A549 (cell line): Measurements from ENCODE around the gene GSTK1. TPM values are rescaled to one million over a fixed set of nuclear protein-coding genes. Genes with fewer than 3 reads are reported as not detected.

Experiments used
- ATAC-seq, 2 experiments: fragments of 200-7000 bp in 1 of 2; fragments of >200 bp in 1 of 2; cut with Nextera tagmentation in 1 of 2; cut with Tn5 transposase in 1 of 2; 3 replicates each; pipeline versions ENCODE4 v1.8.0 to v1.9.1; 2018 to 2020; ENCODE audit warnings: mild to moderate bottlenecking in 1 of 2, moderate library complexity in 1 of 2
- CTCF ChIA-PET: fragments of 300-600 bp; sonication (Branson Sonifier 250); formaldehyde crosslinking; extraction: SDS; loops from one replicate; lab custom pipeline; 2021; ENCODE audit warnings: antibody characterized with exemption, inconsistent platforms; lab: Yijun Ruan, JAX
- POLR2A ChIA-PET: fragments of 350-600 bp; formaldehyde crosslinking; extraction: SDS; loops from one replicate; lab custom pipeline; 2021; ENCODE audit warnings: antibody characterized with exemption, inconsistent platforms; lab: Yijun Ruan, JAX
- DNase-seq, 2 experiments: peaks; one replicate each; pipeline versions ENCODE4 v3.0.0 to v3.0.0-alpha.2; 2011 to 2016; ENCODE audit warnings: low read depth in 1 of 2, low spot score in 1 of 2
- FAIRE-seq: peaks from 2 replicates; lab custom pipeline; 2011; peaks lifted over from hg19 to GRCh38; lab: Jason Lieb, UNC
- H3K27ac ChIP-seq, 2 experiments: fragments of >200 bp; sonication (Bioruptor Twin); formaldehyde crosslinking; 3 replicates each; pipeline ENCODE4 v1.5.1; 2016 to 2017
- H3K4me1 ChIP-seq: fragments of >200 bp; sonication (Bioruptor Twin); formaldehyde crosslinking; 3 replicates; pipeline ENCODE4 v1.6.1; 2016
- H3K4me2 ChIP-seq: fragments of >200 bp; sonication (Bioruptor Twin); formaldehyde crosslinking; 3 replicates; pipeline ENCODE4 v1.6.1; 2016
- H3K4me3 ChIP-seq: fragments of >200 bp; sonication (Bioruptor Twin); formaldehyde crosslinking; 3 replicates; pipeline ENCODE4 v1.5.1; 2016
- H3K9me3 ChIP-seq: fragments of >200 bp; sonication (Bioruptor Twin); formaldehyde crosslinking; 3 replicates; pipeline ENCODE4 v1.6.1; 2016
- CBX8 ChIP-seq: fragments of 200-600 bp; sonication (generic); IDR thresholded peaks from 2 replicates; pipeline ENCODE4 v1.6.1; 2016
- EHF ChIP-seq: fragments of 250-450 bp; sonication (Bioruptor Pico); IDR thresholded peaks from 2 replicates; pipeline ENCODE4 v1.5.0; 2020; ENCODE audit warnings: mild to moderate bottlenecking
- EP300 ChIP-seq, 2 experiments: fragments of >200 bp; sonication (Bioruptor Twin); formaldehyde crosslinking; IDR thresholded peaks; 2 replicates in 1 of 2; 3 replicates in 1 of 2; pipeline ENCODE4 v1.6.1; 2016 to 2017
- FOSB ChIP-seq: fragments of 250-450 bp; sonication (Bioruptor Pico); IDR thresholded peaks from 2 replicates; pipeline ENCODE4 v1.5.0; 2020; ENCODE audit warnings: mild to moderate bottlenecking, moderate library complexity
- FOSL2 ChIP-seq, 2 experiments: fragments of 450-650 bp in 1 of 2; fragments of >200 bp in 1 of 2; sonication (Bioruptor Twin) in 1 of 2; formaldehyde crosslinking; IDR thresholded peaks; 2 replicates each; pipeline versions ENCODE4 v1.5.0 to v1.6.1; 2016 to 2020; ENCODE audit warnings: mild to moderate bottlenecking in 1 of 2, moderate library complexity in 1 of 2
- HEYL ChIP-seq: fragments of 250-450 bp; sonication (Bioruptor Pico); IDR thresholded peaks from 2 replicates; pipeline ENCODE4 v1.8.0; 2021; ENCODE audit warnings: mild to moderate bottlenecking, moderate library complexity
- KDM1A ChIP-seq: fragments of 200-600 bp; sonication (generic); IDR thresholded peaks from 2 replicates; pipeline ENCODE4 v1.6.1; 2016; ENCODE audit warnings: low read depth, mild to moderate bottlenecking
- MAFK ChIP-seq: fragments of 450-650 bp; IDR thresholded peaks from 2 replicates; pipeline ENCODE4 v1.6.1; 2014; ENCODE audit not compliant: partially characterized antibody
- POLR2A ChIP-seq: IDR thresholded peaks from 2 replicates; pipeline ENCODE4 v1.6.1; 2012; ENCODE audit warnings: mild to moderate bottlenecking, low read length
- POLR2AphosphoS2 ChIP-seq: conservative IDR thresholded peaks from 2 replicates; pipeline ENCODE4 v1.6.1; 2012; ENCODE audit warnings: low read length, improper control_type of control experiment, inconsistent platforms
- RAD21 ChIP-seq, 2 experiments: fragments of >200 bp in 1 of 2; sonication (Bioruptor Twin) in 1 of 2; formaldehyde crosslinking in 1 of 2; IDR thresholded peaks in 1 of 2; conservative IDR thresholded peaks in 1 of 2; 2 replicates in 1 of 2; 3 replicates in 1 of 2; pipeline ENCODE4 v1.6.1; 2012 to 2018; ENCODE audit warnings: inconsistent platforms in 1 of 2
- RARB ChIP-seq: fragments of 250-450 bp; sonication (Bioruptor Pico); IDR thresholded peaks from 2 replicates; pipeline ENCODE4 v1.8.0; 2021; ENCODE audit warnings: mild to moderate bottlenecking, moderate library complexity
- TFCP2L1 ChIP-seq: fragments of 250-450 bp; sonication (Bioruptor Pico); IDR thresholded peaks from 2 replicates; pipeline ENCODE4 v1.5.0; 2021; ENCODE audit warnings: mild to moderate bottlenecking
- ZC3H11A ChIP-seq: fragments of 450-650 bp; IDR thresholded peaks from 2 replicates; pipeline ENCODE4 v1.6.1; 2014; ENCODE audit warnings: antibody characterized with exemption, mild to moderate bottlenecking
- WGBS: methylation state at CpG from one replicate; pipeline ENCODE4 v1.1.6; 2017; ENCODE audit errors: missing lambda C conversion rate; 5-methylcytosine and 5-hydroxymethylcytosine counted together
- polyA plus RNA-seq, 4 experiments: library from polyadenylated mRNA; depleted of rRNA in 3 of 4; stranded (reverse); fragments of >200 nt; fragmentation: RNase III in 1 of 4; extraction: RNeasy Plus Mini Kit Qiagen cat#74134 plus additional on column Dnase treatment in 1 of 4; gene quantifications; 2 replicates in 3 of 4; 3 replicates in 1 of 4; pipeline ENCODE4 v1.2.3, GENCODE V29; 2011 to 2017
- TF ChIP-seq, protein P1 (sequence below): fragments of 250-450 bp; sonication (Bioruptor Pico); IDR thresholded peaks from 2 replicates; pipeline ENCODE4 v1.5.0; 2021; ENCODE audit warnings: mild to moderate bottlenecking, moderate library complexity, borderline replicate concordance

The GSTK1 gene
- polyA plus RNA-seq, 2 of the 4 experiments (the other 2 are of a cell fraction), result 76.6 to 91.5 TPM

DNA sequence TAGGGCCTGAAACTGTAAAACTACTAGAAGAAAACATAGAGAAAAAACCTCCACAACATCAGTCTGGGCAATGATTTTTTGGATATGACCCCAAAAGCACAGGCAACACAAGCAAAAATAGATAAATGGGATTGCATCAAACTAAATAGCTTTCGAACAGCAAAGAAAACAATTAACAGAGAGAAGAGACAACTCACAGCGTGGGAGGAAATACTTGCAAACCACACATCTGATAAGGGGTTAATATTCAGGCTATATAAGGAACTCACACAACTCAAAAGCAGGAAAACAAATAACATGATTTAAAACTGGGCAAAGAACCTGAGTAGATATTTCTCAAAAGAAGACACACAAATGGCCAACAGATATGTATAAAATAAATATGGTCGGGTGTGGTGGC is 7.7 kb upstream of the GSTK1 start:
- no peak overlapping the region for H3K4me3 ChIP-seq
- DNase-seq (no peak), ATAC-seq (no peak), FAIRE-seq (no peak)
- WGBS, result 45% methylated on average over 3 of the region's 3 CpGs
- peaks cover 14% of the 10 kb centered on the region; the same call in 2 of the 3 replicates for H3K4me1 ChIP-seq
- H3K27ac ChIP-seq, result no peak overlapping the region
- H3K4me2 ChIP-seq, result no peak overlapping the region
- no peaks in the 10 kb centered on the region for H3K9me3 ChIP-seq
- no peak for TF ChIP-seq POLR2A
- no peak for TF ChIP-seq EP300 (IDR thresholded peaks at IDR 0.05)
- TF ChIP-seq KDM1A, result no peak
- TF ChIP-seq, protein P1, sequence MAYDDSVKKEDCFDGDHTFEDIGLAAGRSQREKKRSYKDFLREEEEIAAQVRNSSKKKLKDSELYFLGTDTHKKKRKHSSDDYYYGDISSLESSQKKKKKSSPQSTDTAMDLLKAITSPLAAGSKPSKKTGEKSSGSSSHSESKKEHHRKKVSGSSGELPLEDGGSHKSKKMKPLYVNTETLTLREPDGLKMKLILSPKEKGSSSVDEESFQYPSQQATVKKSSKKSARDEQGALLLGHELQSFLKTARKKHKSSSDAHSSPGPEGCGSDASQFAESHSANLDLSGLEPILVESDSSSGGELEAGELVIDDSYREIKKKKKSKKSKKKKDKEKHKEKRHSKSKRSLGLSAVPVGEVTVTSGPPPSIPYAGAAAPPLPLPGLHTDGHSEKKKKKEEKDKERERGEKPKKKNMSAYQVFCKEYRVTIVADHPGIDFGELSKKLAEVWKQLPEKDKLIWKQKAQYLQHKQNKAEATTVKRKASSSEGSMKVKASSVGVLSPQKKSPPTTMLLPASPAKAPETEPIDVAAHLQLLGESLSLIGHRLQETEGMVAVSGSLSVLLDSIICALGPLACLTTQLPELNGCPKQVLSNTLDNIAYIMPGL, result no peak
- TF ChIP-seq POLR2AphosphoS2, result no peak
- CTCF ChIA-PET, result interaction anchor here (0.7 to 2.2 kb wide), 4 partner anchors 11 to 125 kb away, joined by 3 to 9 read pairs (median 4); no protein-coding TSS in a partner anchor
- POLR2A ChIA-PET, result interaction anchor here (0.5 kb wide), 1 partner anchor 10 kb away, joined by 6 read pairs; no protein-coding TSS in a partner anchor

DNA sequence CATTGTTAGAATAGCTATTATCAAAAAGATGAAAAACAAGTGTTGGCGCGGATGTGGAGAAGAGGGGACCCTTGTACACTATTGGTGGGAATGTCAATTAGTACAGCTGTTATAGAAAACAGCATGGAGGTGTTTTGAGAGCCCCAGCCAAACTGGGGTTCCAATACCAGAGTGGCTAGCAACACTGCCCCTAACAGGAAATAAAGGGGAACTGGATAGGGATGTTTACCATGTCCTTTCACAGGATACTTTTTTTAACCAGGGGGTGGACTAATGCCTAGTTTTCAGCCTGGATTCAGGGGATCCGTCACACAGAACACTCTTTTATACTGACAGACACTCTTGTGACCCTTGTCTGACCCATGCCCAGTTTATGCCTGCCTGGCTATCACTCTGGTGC is 6.9 kb upstream of the GSTK1 start:
- Histone ChIP-seq H3K4me2 (no peak overlapping the region), H3K4me1 (peaks cover 14% of the 10 kb centered on the region; the same call in 2 of the 3 replicates), H3K27ac (no peak overlapping the region), H3K9me3 (no peaks in the 10 kb centered on the region), H3K4me3 (no peak overlapping the region)
- ChIA-PET CTCF (interaction anchor here (0.7 to 2.2 kb wide), 4 partner anchors 11 to 124 kb away, joined by 3 to 9 read pairs (median 4); no protein-coding TSS in a partner anchor), POLR2A (no interaction called here)
- FAIRE-seq, result no peak
- peak; percentile 54 to 58; a peak in 5 of 6 replicates for ATAC-seq
- TF ChIP-seq HEYL (no peak), CBX8 (no peak), POLR2A (no peak), RARB (no peak)
- no peak for DNase-seq
- 81% methylated on average over 3 of the region's 3 CpGs for WGBS

DNA sequence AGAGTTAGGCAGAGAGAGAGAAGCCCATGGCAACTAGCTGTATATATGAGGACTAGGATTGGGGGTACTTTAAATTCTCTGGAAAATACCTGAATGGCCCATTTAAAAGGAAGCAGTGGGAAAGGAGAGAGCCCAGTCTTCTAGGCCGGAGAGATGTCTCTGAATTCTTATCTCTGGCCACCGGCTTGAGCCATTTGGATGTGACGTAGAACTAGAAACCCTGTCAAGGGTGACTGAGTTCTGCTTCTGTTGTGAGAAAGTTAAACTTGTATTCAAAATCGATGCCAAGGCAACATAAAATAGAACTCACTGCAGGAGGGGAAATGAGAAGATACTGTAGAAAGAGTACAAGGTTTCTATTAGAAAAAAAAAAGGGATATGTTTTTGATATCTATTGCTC is 6.3 kb upstream of the GSTK1 start:
- ATAC-seq (0 out of 6 replicates have a peak, but pooled peaks of 1 of the 2 experiments have one; percentile 24), FAIRE-seq (no peak), DNase-seq (no peak)
- POLR2A ChIA-PET, result no interaction called here
- WGBS, result 67% methylated on average over 4 of the region's 4 CpGs
- H3K27ac ChIP-seq, result no peak overlapping the region
- H3K4me2 ChIP-seq, result no peak overlapping the region
- peaks cover 14% of the 10 kb centered on the region; the same call in 2 of the 3 replicates for H3K4me1 ChIP-seq
- no peaks in the 10 kb centered on the region for H3K9me3 ChIP-seq
- no peak for TF ChIP-seq RARB
- TF ChIP-seq MAFK, result no peak
- TF ChIP-seq ZC3H11A, result no peak
- TF ChIP-seq FOSB (CRISPR knock-in tag), result no peak
- CTCF ChIA-PET, result interaction anchor here (1.1 to 4.6 kb wide), 2 partner anchors 17 to 48 kb away, joined by 3 to 21 read pairs; no protein-coding TSS in a partner anchor
- H3K4me3 ChIP-seq, result no peak overlapping the region

DNA sequence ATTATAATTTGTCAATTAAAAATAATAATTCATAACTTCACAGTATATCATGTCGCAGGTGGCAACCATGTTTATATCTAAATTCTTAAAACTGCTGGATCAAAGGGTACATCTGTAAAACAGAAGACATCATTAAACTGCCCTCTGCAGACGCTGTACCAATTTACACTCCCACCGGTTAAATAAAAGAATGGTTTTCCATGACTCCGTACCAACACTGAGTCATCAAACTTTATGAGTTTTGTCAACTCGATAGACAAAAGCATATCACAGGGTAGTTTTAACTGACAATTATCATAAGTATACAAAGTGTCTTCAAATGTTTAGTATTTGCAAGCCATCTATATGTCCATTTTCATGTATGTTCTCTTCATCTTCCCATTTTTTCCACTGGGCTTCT is 5.7 kb upstream of the GSTK1 start:
- Histone ChIP-seq H3K27ac (no peak overlapping the region), H3K4me3 (no peak overlapping the region), H3K4me2 (0 out of 3 replicates have a peak overlapping the region, but pooled peaks have one; percentile 12), H3K9me3 (no peaks in the 10 kb centered on the region), H3K4me1 (peaks cover 14% of the 10 kb centered on the region; the same call in 2 of the 3 replicates)
- TF ChIP-seq EHF (CRISPR knock-in tag) (no peak), RAD21 (conservative IDR thresholded peaks at IDR 0.05 in 1 of 2, IDR thresholded peaks at IDR 0.05 in 1 of 2) (0 out of 5 replicates have a peak, but pooled peaks of 1 of the 2 experiments have one; percentile 2), TFCP2L1 (CRISPR knock-in tag) (no peak), FOSL2 (IDR thresholded peaks at IDR 0.05) (no peak), FOSL2 (CRISPR knock-in tag; IDR thresholded peaks at IDR 0.05) (peak; percentile 46)
- ATAC-seq (peak in 1 of 2 experiments; percentile 54; a peak in 2 of 6 replicates), FAIRE-seq (no peak), DNase-seq (peak; percentile 20 to 25)
- ChIA-PET CTCF (interaction anchor here (1.0 to 4.6 kb wide), 3 partner anchors 17 to 49 kb away, joined by 3 to 21 read pairs (median 5); no protein-coding TSS in a partner anchor), POLR2A (no interaction called here)
- 18% methylated on average over 5 of the region's 5 CpGs for WGBS
